ENCODE data around the gene OR2T6. TPM values are rescaled to one million over a fixed set of nuclear protein-coding genes. Genes with fewer than 3 reads are reported as not detected.

OR2T6 gene
- total RNA-seq: not detected in 2 replicates

GRCh38 chr1:248375446-248375845 lies at the start of gene OR2T6:
Gene OR2T6 (plus strand): TSS chr1:248375746. CDS start chr1:248387609, 11,863 bp downstream.

GRCh38 chr1:248348475-248348874 lies 27.1 kb upstream of the OR2T6 start, which contains the start of gene OR14C36:
Gene OR14C36 (plus strand): TSS chr1:248348775. CDS start chr1:248348775, 0 bp downstream.

GRCh38 chr1:248361121-248361715 lies 14.3 kb upstream of the OR2T6 start, which contains the start of gene OR2T4:
Gene OR2T4 (plus strand): TSS chr1:248361665. CDS start chr1:248361665, 0 bp downstream.

GRCh38 chr1:248402748-248403147 lies 27.2 kb downstream of the OR2T6 start, which contains the start of gene OR2T1:
Gene OR2T1 (plus strand): TSS chr1:248403048. CDS start chr1:248406148, 3,100 bp downstream.

Other genes starting within 250 kb of the OR2T6 start
- gene OR2M5, start 230.6 kb upstream of the OR2T6 start, total RNA-seq: not detected in 2 replicates
- gene OR2M2, start 200.9 kb upstream of the OR2T6 start, total RNA-seq: not detected in 2 replicates
- not detected in 2 replicates for gene OR2M3, start 178.5 kb upstream of the OR2T6 start, total RNA-seq
- not detected in 2 replicates for gene OR2M4, start 144.3 kb upstream of the OR2T6 start, total RNA-seq
- not detected in 2 replicates for gene OR2T33, start 97.8 kb upstream of the OR2T6 start, total RNA-seq
- not detected in 2 replicates for gene OR2T12, start 72.3 kb upstream of the OR2T6 start, total RNA-seq
- not detected in 2 replicates for gene OR2M7, start 51.2 kb upstream of the OR2T6 start, total RNA-seq
- not detected in 2 replicates for gene OR14C36, start 27.0 kb upstream of the OR2T6 start, total RNA-seq
- gene OR2T4, start 14.1 kb upstream of the OR2T6 start, total RNA-seq: not detected in 2 replicates
- gene OR2T1, start 27.3 kb downstream of the OR2T6 start, total RNA-seq: not detected in 2 replicates
- not detected in 2 replicates for gene OR2T2, start 69.9 kb downstream of the OR2T6 start, total RNA-seq
- gene OR2T3, start 97.6 kb downstream of the OR2T6 start, total RNA-seq: not detected in 2 replicates
- not detected in 2 replicates for gene OR2T5, start 112.8 kb downstream of the OR2T6 start, total RNA-seq
- not detected in 2 replicates for gene OR2G6, start 132.3 kb downstream of the OR2T6 start, total RNA-seq
- gene OR2T29, start 187.0 kb downstream of the OR2T6 start, total RNA-seq: not detected in 2 replicates
- gene OR2T34, start 199.0 kb downstream of the OR2T6 start, total RNA-seq: not detected in 2 replicates
- not detected in 2 replicates for gene OR2T10, start 222.0 kb downstream of the OR2T6 start, total RNA-seq

Data from smooth muscle cell of bladder (primary cell).